Endothelial cell of umbilical vein (primary cell): ENCODE measurements around the gene PPP1R3F. TPM values are rescaled to one million over a fixed set of nuclear protein-coding genes. Genes with fewer than 3 reads are reported as not detected.
A peak's percentile ranks its signal among the peaks of the same experiment; 100 is the strongest.

Experiments used
- BruUV-seq: library from RNA; stranded (reverse); fragments of 400-500 nt; replicated peaks from 2 replicates; lab custom pipeline; 2021; lab: Mats Ljungman, UMichigan
- CTCF ChIA-PET: fragments of 300-600, 350-600 bp; sonication (Branson Sonifier 250); formaldehyde crosslinking; loops from one replicate; lab custom pipeline; 2021; ENCODE audit warnings: antibody characterized with exemption, inconsistent platforms; lab: Charles Lee
- POLR2A ChIA-PET: fragments of 300-600, 350-600 bp; sonication (Branson Sonifier 250); formaldehyde crosslinking; loops from one replicate; lab custom pipeline; 2021; ENCODE audit warnings: antibody characterized with exemption, inconsistent platforms; lab: Charles Lee
- DNase-seq: peaks from one replicate; pipeline ENCODE4 v3.0.0-alpha.2; 2011; ENCODE audit warnings: low read depth, low spot score
- FAIRE-seq: peaks from 2 replicates; lab custom pipeline; 2011; peaks lifted over from hg19 to GRCh38; lab: Jason Lieb, UNC
- H2AFZ ChIP-seq: 2 replicates; pipeline ENCODE4 v1.6.0; 2012; ENCODE audit warnings: low read depth, low read length, control low read depth, inconsistent platforms
- H3K27ac ChIP-seq: 2 replicates; pipeline ENCODE4 v1.5.1; 2011; ENCODE audit warnings: low read depth, mild to moderate bottlenecking, control low read depth, low read length, moderate library complexity; ENCODE audit not compliant: insufficient read depth
- H3K27me3 ChIP-seq, 2 experiments: 2 replicates each; pipeline versions ENCODE4 v1.6.0 to v1.6.1; 2011; ENCODE audit warnings: low read length in 2 of 2, mixed read lengths in 1 of 2; ENCODE audit not compliant: control insufficient read depth in 2 of 2, insufficient read depth in 2 of 2
- H3K36me3 ChIP-seq, 2 experiments: 2 replicates in 1 of 2; 3 replicates in 1 of 2; pipeline ENCODE4 v1.5.1; 2011; ENCODE audit warnings: low read length in 2 of 2, mild to moderate bottlenecking in 1 of 2, moderate library complexity in 1 of 2; ENCODE audit not compliant: control insufficient read depth in 2 of 2, insufficient read depth in 2 of 2; ENCODE audit errors: extremely low read depth in 1 of 2
- H3K4me1 ChIP-seq: 3 replicates; pipeline ENCODE4 v1.5.1; 2011; ENCODE audit warnings: mild to moderate bottlenecking, low read length; ENCODE audit not compliant: control insufficient read depth, insufficient read depth; ENCODE audit errors: extremely low read depth
- H3K4me2 ChIP-seq: 2 replicates; pipeline ENCODE4 v1.6.1; 2011; ENCODE audit warnings: low read length, control low read depth, mixed read lengths; ENCODE audit not compliant: insufficient read depth
- H3K4me3 ChIP-seq, 3 experiments: fragments of 200-600 bp in 1 of 3; sonication (generic), shearing (Covaris generic) in 1 of 3; replicated peaks in 1 of 3; 2 replicates each; pipeline ENCODE4 v1.5.1; 2011 to 2016; ENCODE audit warnings: control low read depth in 3 of 3, low read length in 3 of 3, mild to moderate bottlenecking in 2 of 3, inconsistent platforms in 1 of 3, low read depth in 1 of 3, moderate library complexity in 1 of 3; ENCODE audit not compliant: insufficient read depth in 1 of 3
- H3K79me2 ChIP-seq: 2 replicates; pipeline ENCODE4 v1.6.0; 2012; ENCODE audit warnings: low read length, inconsistent platforms; ENCODE audit not compliant: control insufficient read depth, insufficient read depth
- H3K9ac ChIP-seq: replicated peaks from 2 replicates; pipeline ENCODE3; 2011; ENCODE audit warnings: low read length, control low read depth; ENCODE audit not compliant: insufficient read depth; ENCODE audit errors: extremely low read depth
- H3K9me1 ChIP-seq: replicated peaks from 3 replicates; pipeline ENCODE4 v1.6.0; 2011; ENCODE audit warnings: mild to moderate bottlenecking, low read length; ENCODE audit not compliant: control insufficient read depth, insufficient read depth; ENCODE audit errors: extremely low read depth
- H3K9me3 ChIP-seq: replicated peaks from 2 replicates; pipeline ENCODE4 v1.5.1; 2012; ENCODE audit warnings: low read length, inconsistent platforms; ENCODE audit not compliant: control insufficient read depth, insufficient read depth
- H4K20me1 ChIP-seq: replicated peaks from 2 replicates; pipeline ENCODE3; 2011; ENCODE audit warnings: mild to moderate bottlenecking, low read length; ENCODE audit not compliant: control insufficient read depth, insufficient read depth; ENCODE audit errors: extremely low read depth
- EZH2 ChIP-seq: IDR thresholded peaks from 2 replicates; pipeline ENCODE4 v1.6.1; 2012; ENCODE audit warnings: borderline replicate concordance, low read depth, mild to moderate bottlenecking, moderate library complexity, low read length, inconsistent platforms; ENCODE audit not compliant: severe bottlenecking
- FOS ChIP-seq: IDR thresholded peaks from 2 replicates; pipeline ENCODE4 v1.6.1; 2011; ENCODE audit warnings: mild to moderate bottlenecking, low read length, moderate library complexity, borderline replicate concordance; ENCODE audit not compliant: insufficient read depth
- GATA2 ChIP-seq: IDR thresholded peaks from 2 replicates; pipeline ENCODE4 v1.7.0; 2011; ENCODE audit warnings: low read depth, mild to moderate bottlenecking, moderate library complexity, mixed read lengths, low read length; ENCODE audit not compliant: insufficient read length, insufficient read depth
- MYC ChIP-seq: IDR thresholded peaks from one replicate; pipeline ENCODE4 v1.6.1; 2011; ENCODE audit warnings: mild to moderate bottlenecking, low read depth, low read length
- POLR2A ChIP-seq: IDR thresholded peaks from 2 replicates; pipeline ENCODE4 v1.6.1; 2012; ENCODE audit warnings: low read depth, mild to moderate bottlenecking, control low read depth, low read length
- POLR2AphosphoS5 ChIP-seq: IDR thresholded peaks from 2 replicates; pipeline ENCODE4 v1.6.1; 2012; ENCODE audit warnings: low read depth, mild to moderate bottlenecking, control low read depth, low read length, moderate library complexity; ENCODE audit not compliant: insufficient read depth
- dilution Hi-C: fragments of 300-500 bp; cut with MboI; formaldehyde crosslinking; loops from one replicate; pipeline ENCODE4 v1.15.0; 2019; ENCODE audit warnings: low sequenced_read_pairs; ENCODE audit not compliant: extremely low pct_ligation_motif_present
- intact Hi-C: fragments of 100-400 bp; cut with micrococcal nuclease; formaldehyde crosslinking; loops from one replicate; pipeline ENCODE4 v1.10.0; 2022
- polyA plus RNA-seq, 4 experiments: library from polyadenylated mRNA; depleted of rRNA in 3 of 4; stranded (reverse) in 3 of 4; unstranded in 1 of 4; fragments of >200 nt; gene quantifications; 2 replicates each; pipeline versions ENCODE4 v1.2.1 to v1.2.3, GENCODE V29; 2011 to 2012; ENCODE audit warnings: missing spikeins in 1 of 4
- total RNA-seq: library from RNA; stranded (reverse); gene quantifications from 2 replicates; pipeline ENCODE4 v1.2.3, GENCODE V29; 2021
- TF ChIP-seq, protein P1 (sequence below), 2 donors: IDR thresholded peaks; 1 replicate in 1 of 2; 2 replicates in 1 of 2; pipeline ENCODE4 v1.5.1; 2011; ENCODE audit warnings: low read length in 2 of 2, mild to moderate bottlenecking in 2 of 2, moderate library complexity in 2 of 2, control low read depth in 1 of 2, inconsistent platforms in 1 of 2, low read depth in 1 of 2; ENCODE audit not compliant: insufficient read depth in 1 of 2; ENCODE audit errors: extremely low read depth in 1 of 2
- TF ChIP-seq, protein P2 (sequence below): IDR thresholded peaks from 2 replicates; pipeline ENCODE4 v1.6.1; 2011; ENCODE audit not compliant: insufficient read depth, insufficient read length

PPP1R3F gene
- total and polyA plus RNA-seq, 2 donors (not counting 3 experiments of a cell fraction or from before 2014, with no cell fraction given), result 1.5 to 2.5 TPM

DNA sequence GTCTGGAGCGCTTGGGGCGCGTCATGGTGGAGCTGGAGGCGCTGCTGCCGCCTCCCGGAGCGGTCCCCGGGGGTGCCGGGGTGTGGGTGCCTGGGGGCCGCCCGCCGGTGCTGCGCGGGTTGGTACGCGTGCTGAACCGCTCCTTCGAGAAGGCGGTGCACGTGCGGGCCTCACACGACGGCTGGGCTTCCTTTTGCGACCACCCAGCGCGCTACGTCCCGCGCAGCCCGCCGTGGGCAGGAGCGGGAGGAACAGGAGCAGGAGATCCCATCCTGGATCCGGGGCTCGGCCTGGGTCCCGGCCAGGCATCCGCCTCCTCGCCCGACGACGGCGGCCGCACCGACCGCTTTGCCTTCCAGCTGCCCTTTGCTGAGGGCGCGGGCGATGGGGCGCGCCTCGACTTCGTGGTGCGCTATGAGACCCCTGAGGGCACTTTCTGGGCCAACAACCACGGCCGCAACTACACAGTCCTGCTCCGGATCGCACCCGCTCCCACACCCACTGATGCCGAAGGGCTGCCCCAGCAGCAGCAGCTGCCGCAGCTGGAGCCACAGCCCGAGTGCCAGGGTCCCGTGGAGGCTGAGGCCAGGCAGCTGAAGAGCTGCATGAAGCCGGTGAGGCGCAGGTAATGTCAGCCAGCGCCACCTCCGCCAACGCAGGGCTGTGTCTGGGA lies 792 bp downstream of the PPP1R3F start:
- CTCF ChIA-PET, result no interaction called here
- no peak for DNase-seq
- TSS peak; percentile 17 for BruUV-seq
- Histone ChIP-seq H3K4me3 (peak overlapping the region; percentile 29 to 78 (median 46)), H3K79me2 (peaks cover 17% of the 10 kb centered on the region), H3K9me3 (no peaks in the 10 kb centered on the region), H2AFZ (peak overlapping the region; percentile 47), H3K9me1 (no peaks in the 10 kb centered on the region), H3K27ac (peak overlapping the region; percentile 80), H3K4me2 (peak overlapping the region; percentile 21), H3K4me1 (no peaks in the 10 kb centered on the region), H4K20me1 (no peaks in the 10 kb centered on the region), H3K9ac (peak overlapping the region; percentile 84), H3K36me3 (no peaks in the 10 kb centered on the region), H3K27me3 (no peaks in the 10 kb centered on the region)
- dilution Hi-C loops (no loop called here), intact Hi-C loops (no loop called here)
- FAIRE-seq, result no peak
- TF ChIP-seq, protein P1, sequence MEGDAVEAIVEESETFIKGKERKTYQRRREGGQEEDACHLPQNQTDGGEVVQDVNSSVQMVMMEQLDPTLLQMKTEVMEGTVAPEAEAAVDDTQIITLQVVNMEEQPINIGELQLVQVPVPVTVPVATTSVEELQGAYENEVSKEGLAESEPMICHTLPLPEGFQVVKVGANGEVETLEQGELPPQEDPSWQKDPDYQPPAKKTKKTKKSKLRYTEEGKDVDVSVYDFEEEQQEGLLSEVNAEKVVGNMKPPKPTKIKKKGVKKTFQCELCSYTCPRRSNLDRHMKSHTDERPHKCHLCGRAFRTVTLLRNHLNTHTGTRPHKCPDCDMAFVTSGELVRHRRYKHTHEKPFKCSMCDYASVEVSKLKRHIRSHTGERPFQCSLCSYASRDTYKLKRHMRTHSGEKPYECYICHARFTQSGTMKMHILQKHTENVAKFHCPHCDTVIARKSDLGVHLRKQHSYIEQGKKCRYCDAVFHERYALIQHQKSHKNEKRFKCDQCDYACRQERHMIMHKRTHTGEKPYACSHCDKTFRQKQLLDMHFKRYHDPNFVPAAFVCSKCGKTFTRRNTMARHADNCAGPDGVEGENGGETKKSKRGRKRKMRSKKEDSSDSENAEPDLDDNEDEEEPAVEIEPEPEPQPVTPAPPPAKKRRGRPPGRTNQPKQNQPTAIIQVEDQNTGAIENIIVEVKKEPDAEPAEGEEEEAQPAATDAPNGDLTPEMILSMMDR (IDR thresholded peaks at IDR 0.05; ENCODE audit: extremely low read depth in 1 of 2, insufficient read depth in 1 of 2, low read depth in 1 of 2, low read length in 2 of 2), result no peak
- no peak for TF ChIP-seq GATA2
- no peak for TF ChIP-seq EZH2
- no peak for TF ChIP-seq FOS
- no peak for TF ChIP-seq MYC
- TF ChIP-seq POLR2AphosphoS5, result no peak
- TF ChIP-seq, protein P2, sequence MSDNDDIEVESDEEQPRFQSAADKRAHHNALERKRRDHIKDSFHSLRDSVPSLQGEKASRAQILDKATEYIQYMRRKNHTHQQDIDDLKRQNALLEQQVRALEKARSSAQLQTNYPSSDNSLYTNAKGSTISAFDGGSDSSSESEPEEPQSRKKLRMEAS, result no peak
- TF ChIP-seq POLR2A, result no peak
- POLR2A ChIA-PET, result no interaction called here
